ENCODE measurements around the gene ZNF592.
A peak's percentile ranks its signal among the peaks of the same experiment; 100 is the strongest.

Gene ZNF592, protein sequence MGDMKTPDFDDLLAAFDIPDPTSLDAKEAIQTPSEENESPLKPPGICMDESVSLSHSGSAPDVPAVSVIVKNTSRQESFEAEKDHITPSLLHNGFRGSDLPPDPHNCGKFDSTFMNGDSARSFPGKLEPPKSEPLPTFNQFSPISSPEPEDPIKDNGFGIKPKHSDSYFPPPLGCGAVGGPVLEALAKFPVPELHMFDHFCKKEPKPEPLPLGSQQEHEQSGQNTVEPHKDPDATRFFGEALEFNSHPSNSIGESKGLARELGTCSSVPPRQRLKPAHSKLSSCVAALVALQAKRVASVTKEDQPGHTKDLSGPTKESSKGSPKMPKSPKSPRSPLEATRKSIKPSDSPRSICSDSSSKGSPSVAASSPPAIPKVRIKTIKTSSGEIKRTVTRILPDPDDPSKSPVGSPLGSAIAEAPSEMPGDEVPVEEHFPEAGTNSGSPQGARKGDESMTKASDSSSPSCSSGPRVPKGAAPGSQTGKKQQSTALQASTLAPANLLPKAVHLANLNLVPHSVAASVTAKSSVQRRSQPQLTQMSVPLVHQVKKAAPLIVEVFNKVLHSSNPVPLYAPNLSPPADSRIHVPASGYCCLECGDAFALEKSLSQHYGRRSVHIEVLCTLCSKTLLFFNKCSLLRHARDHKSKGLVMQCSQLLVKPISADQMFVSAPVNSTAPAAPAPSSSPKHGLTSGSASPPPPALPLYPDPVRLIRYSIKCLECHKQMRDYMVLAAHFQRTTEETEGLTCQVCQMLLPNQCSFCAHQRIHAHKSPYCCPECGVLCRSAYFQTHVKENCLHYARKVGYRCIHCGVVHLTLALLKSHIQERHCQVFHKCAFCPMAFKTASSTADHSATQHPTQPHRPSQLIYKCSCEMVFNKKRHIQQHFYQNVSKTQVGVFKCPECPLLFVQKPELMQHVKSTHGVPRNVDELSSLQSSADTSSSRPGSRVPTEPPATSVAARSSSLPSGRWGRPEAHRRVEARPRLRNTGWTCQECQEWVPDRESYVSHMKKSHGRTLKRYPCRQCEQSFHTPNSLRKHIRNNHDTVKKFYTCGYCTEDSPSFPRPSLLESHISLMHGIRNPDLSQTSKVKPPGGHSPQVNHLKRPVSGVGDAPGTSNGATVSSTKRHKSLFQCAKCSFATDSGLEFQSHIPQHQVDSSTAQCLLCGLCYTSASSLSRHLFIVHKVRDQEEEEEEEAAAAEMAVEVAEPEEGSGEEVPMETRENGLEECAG (N-terminal part only)

DNA sequence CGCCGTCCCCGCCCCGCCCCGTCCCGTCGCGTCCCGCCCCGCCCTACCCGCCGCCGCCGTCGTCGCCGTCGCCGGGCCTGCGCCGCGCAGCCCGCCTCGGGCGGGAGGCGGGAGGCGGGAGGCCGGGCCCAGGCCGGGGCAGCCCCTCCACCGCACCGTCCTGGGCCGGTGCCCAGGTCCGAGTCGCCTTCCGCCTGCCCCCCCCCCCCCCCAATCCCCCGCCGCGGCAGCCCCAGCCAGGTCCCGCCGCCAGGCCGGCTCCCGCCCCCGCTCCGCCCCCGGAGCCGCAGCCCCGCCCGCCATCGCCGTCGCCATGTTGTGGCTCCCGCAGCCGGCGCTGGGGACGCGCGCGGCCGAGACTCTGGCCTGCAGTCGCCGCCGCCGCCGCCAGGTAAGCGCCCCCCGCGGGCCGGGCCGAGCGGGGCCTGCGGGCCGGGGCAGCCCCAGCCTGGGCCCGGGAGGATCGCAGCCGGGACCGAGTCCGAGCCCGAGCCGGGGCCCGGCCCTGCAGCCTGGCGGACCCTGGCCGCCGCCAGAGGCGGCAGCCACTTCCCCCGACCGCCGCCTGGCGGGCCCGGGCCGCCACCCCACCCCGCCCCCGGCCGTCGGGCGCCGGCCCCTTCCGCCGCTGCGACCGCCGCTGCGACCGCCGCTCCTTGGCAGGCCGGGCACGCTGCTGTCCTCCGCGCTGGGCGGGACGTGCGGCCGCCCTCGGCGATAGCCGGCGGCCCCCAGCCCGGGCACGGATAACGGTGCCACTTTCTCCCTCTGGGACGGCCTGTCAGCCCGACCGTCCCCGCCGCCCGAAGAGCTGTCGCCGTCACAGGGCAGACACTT, at the start of gene ZNF592:
Gene ZNF592, plus strand, starts transcription at position 319 of the 837 bp plus-strand sequence. CDS start 34,084 bp downstream, outside the sequence.
- peak; percentile 91 for DNase-seq (ENCODE audit: low spot score)

DNA sequence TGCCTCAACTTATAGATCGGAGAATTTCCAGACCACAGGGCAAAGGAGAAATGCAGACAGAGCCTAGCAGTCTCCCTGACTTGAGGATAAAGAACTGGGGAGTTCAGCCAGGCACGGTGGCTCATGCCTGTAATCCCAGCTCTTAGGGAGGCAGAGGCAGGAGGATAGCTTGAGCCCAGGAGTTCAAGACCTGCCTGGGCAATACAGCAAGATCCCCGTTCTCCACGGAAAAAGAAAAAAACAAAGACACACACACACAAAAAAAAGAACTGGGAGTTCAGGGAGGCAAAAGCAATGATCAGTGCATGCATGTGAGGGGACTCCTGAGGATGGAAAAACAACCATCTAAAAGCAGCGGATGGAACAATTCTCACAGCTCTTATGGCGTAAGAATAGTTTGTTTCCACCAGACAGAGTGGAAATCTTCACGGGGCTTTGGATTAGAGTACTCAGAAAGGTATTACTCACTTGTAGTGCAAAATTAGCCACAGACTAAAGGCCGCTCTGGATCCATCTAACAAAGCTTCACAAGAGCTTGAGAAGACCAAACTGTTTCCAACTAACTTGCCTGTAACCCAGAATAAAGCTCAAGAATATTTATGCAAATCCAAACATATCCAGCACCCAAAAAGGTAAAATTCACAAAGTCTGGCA, 48.7 kb upstream of the ZNF592 start:
- DNase-seq (ENCODE audit: low spot score), result no peak

DNA sequence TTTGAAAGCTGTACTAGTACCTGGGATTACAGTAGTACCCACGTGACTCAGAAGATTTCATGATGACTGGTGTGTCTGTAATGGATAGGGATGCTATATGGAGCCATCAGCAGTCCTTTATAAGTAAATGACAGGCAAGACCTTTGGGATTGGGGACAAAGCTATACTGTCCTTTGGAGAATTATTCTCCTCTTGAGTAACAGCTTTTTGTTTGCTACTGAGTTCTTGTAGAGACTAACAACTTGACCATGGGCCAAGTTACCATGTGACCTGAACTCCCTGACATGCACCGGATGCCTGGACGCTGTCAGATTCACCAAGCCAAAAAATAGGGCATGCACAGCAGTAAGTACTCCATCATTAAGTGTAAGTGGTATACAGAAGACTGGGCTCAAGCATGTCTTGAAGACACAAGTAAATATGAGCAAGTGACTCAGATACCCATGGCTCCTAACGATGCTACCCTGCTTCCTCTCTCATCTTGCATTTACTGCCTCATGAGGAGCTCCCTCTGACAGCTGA, 45.4 kb upstream of the ZNF592 start:
- DNase-seq (ENCODE audit: low spot score), result no peak

DNA sequence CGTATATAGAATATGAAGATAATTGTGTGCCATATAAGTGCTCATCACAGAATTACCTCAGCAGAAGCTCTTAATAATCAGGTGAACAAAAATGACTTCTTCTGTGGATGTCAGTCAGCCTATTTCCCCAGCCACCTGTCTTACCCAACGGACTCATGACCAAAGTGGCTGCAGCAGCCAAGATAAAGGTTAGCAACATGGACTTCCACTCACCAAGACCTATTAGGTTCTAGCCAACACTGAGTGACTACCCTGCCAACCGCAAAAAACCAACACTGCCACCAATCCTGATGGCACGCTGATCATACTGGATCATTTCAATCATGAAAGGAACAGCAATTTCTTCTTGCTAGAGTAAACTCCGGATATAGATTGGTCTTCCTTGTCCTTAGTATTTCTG, 44.6 kb upstream of the ZNF592 start:
- DNase-seq (ENCODE audit: low spot score), result no peak

DNA sequence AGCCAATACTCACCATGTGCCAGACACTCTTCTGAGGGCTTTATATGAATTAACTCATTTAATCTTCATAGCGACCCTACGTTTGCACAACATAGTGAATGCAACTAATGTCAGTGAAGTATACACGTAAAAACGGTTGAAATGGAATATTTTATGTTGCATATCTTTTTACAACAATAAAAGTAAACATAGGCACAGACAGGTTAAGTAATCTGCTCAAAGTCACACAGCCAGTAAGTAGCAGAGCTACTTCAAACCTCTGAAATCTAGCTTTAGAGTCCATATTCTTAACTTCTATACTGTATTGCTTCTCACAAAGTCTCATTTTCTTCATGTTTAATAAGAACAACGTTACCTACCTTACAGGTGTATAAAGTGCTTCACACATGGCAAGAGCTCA, 34.0 kb upstream of the ZNF592 start:
- no peak for DNase-seq (ENCODE audit: low spot score)

DNA sequence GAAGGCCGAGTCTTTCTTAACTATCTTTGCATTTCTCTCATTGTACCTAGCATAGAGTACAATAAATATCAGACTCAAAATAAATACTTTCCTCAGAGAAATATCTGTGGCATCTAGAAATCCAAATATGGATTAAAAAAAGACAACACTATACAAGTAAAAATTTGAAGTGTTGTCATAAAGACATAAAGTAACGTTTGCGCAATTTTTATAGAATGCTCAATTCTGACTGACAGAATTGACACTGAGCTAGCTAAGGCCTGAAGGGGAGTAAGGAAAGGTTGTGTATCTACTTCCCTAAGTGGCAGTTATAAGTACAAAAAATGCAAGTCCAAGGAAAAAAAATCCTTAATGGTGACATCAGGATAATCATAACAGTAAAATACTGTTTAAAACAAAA, 33.6 kb upstream of the ZNF592 start:
- no peak for DNase-seq (ENCODE audit: low spot score)

DNA sequence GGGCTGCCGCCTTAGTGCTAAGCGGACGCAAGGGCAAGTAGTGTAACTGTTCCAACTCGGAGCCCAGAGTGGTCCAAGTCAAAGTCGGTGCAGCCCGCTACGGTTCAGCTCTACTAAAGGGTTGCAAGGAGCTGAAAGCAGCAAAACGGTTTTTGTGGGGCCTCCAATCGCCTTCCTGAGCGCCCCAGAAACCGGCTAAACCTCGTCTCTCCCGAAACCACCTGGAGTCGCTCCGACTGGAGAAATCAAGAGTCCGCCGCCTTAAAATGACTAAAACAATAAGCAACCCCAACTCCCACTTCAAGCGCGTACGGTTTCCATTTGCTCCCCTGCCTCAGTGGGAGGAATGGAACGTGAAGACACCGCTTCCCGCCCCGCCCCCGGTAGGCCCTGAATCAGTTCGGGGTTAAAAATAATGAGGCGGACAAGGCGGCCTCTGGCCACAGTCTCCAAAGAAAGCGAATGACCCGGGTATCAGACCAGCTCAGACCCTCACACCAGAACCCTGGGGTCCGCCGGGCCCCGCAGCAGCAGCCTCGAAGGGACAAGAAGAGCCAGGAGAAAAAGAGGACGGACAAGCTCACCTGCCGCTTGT, 32.9 kb upstream of the ZNF592 start:
- peak; percentile 39 for DNase-seq (ENCODE audit: low spot score)

DNA sequence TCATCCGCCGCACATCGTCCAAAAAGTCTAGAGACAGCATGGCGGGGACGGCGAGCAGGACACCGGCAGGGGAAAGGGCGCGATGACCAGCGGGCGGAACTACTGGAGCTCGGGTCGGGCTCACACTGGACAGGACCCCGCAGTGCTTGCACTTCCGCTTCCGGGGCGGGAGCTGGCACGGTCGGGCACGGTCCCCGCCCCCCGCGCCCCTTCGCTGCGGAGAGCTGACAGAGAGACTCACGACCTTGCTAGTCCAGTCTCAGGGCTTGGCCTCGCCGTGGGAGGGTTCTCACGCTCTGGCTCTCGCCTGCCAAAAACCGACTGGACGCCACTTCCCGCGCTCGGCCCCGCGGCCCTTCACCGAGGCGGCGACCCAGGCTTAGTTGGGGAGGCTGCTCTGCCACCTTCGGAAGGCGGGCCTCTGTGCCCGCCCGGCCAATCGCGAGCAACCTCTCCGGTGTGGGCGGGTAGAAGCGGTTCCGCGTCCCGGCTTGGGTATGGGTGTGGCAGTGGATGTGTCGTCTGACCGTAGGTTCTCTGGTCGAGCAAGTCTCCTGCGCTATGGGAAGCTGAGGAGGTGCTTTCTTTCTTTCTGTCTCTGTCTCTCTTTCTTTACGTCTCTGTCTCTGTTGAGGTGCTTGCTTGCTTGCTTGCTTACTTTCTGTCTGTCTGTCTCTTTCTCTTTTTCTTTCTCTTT, 32.2 kb upstream of the ZNF592 start, which contains the start of gene SEC11A:
Gene SEC11A, minus strand, starts transcription at position 104 of the 697 bp plus-strand sequence. Its CDS starts 64 bp downstream, at position 40.
- DNase-seq (ENCODE audit: low spot score), result peak; percentile 95

DNA sequence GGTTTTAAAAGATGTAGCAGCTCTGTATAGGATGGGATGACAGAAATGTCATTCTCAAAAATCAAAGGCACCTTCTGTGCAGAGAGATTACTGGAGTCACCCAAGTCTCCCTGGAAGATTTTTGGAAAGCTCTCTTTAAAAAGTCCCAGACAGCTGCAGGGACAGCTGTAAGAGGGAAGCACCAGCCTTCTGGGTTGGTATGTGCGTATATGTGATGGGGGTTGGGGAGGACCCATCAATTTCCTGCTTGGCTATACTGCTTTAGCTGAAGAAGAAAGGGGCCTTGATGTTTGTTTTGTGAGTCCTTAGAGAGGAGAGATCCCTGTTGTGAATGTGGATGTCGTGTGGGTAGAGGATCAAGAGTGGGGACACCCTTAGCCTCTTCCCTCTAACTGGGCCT, 27.0 kb upstream of the ZNF592 start:
- DNase-seq (ENCODE audit: low spot score), result no peak

DNA sequence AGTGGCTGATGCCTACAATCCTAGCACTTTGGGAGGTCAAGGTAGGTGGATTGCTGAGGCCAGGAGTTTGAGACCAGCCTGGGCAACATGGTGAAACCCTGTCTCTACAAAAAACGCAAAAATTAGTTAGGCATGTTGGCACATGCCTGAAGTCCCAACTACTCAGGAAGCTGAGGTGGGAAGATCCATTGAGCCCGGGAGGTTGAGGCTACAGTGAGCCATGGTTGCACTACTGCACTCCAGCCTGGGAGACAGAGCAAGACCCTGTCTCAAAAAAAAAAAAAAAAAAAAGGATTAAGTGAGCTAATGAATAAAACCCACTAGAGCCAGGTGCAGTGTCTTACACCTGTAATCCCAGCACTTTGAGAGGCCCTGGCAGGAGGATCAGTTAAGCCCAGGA, 25.8 kb upstream of the ZNF592 start:
- DNase-seq (ENCODE audit: low spot score), result no peak

DNA sequence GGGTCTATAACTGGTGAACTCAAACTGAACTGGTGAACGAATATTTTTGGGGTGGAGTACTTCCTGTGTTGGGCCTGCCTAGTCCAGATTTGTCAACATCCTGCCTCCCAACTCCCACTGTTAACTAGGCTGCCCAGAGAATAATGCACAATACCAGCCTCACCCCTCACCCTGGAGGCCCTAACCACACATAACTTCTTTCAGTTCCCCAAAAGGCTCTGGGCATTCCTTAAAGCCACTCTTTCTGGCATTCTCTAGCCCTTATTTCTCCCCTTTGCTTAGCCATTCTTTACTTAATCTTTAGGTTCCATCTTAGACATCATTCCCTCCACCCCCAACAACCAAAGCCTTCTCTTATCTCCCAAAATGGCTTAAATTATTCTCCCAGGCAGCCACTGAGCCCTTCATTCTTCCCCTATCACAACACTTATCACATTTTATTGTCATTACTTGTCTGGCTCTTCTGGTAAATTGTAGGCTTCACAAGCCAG, 23.3 kb upstream of the ZNF592 start:
- DNase-seq (ENCODE audit: low spot score), result no peak

DNA sequence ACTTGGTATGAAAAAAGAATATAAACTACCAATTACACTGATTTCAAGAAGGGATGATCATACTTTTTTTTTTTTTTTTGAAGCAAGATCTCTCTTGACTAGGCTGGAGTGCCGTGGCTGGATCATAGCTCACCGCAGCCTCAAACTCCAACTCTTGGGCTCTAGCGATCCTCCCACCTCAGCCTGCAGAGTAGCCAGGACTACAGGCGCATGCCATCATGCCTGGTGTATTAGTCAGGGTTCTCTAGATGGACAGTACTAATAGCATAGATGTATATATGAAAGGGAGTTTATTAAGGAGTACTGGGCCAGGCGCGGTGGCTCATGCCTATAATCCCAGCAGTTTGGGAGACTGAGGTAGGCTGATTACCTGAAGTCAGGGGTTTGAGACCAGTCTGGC, 21.0 kb upstream of the ZNF592 start:
- no peak for DNase-seq (ENCODE audit: low spot score)

DNA sequence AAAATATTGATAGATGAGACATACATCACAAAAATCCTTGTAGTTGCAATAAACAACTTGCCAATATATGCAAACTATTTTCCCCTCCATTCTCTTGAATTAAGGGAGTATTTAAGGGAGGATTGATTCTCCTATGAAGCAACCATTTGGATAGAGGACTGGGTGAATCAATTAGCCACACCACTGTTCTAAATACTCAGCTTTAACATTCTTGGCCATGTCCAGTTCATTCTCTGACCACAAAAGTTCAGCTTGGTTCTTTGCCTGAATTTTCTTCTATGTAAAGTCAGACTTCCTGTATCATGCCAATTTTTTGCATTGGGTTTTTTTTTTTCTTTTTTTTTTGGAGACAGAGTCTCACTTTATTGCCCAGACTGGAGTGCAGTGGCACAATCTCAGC, 16.6 kb upstream of the ZNF592 start:
- DNase-seq (ENCODE audit: low spot score), result no peak

DNA sequence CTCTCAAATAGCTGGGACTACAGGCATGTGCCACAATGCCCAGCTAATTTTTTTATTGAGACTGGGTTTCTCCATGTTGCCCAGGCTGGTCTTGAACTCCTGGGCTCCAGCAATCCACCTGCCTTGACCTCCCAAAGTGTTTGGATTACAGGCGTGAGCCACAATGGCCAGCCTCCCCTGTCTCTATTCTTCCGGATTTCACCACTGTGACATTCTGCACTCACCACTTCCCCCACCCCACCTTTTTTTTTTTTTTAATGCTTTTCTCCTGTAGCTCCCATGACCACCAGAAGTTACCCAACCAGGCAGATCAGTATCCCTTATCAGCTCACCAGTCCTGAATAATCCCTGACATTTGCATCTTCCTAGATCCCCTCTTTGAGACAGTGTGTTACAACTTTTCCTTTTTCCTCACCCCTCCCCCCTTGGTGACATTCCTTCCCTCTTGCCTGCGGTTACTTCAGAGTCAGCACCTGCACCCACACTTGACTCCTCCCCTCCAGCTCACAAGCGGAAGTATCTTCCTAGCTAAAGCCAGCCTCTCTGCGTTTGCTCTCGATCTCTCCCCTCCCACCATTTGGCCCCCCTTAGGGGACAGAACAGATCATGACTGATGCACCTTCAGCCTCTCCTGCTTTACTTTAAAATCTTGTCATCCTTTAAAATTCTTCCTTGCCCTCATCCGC, 13.5 kb upstream of the ZNF592 start:
- DNase-seq (ENCODE audit: low spot score), result peak; percentile 89

DNA sequence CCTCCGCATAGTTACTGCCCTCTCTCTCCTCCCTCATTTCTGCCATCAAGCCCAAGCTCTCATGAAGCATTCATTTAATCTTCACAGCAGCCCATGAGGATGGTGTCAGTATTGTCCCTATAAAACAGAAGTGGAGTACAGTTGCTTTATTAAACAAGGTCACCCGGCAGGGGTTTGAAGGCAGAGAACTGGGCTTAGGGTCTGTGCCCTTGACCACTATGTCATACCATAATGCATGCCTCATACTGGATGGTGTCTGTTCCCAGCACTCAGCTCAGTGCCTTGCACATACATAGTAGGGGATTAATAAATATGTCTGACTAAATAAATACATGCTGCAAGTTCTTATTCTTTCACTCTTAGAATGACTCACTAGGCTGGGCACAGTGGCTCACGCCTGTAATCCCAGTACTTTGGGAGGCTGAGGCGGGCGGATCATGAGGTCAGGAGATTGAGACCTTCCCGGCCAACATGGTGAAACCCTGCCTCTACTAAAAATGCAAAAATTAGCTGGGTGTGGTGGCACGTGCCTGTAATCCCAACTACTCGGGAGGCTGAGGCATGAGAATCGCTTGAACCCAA, 12.8 kb upstream of the ZNF592 start:
- DNase-seq (ENCODE audit: low spot score), result peak; percentile 24

DNA sequence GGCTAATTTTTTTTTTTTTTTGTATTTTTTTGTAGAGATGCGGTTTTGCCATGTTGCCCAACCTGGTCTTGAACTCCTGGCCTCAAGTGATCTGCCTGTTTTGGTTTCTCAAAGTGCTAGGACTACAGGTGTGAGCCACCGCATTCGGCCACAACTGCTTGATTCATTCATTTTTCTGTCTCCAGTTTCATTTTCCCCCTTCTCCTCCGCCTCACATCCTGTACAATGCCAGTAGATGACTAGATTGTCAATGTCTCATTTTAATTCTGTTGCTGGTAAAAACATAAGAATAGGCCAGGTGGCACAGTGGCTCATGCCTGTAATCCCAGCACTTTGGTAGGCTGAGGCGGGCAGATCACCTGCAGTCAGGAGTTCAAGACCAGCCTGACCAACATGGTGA, 12.0 kb upstream of the ZNF592 start:
- no peak for DNase-seq (ENCODE audit: low spot score)

DNA sequence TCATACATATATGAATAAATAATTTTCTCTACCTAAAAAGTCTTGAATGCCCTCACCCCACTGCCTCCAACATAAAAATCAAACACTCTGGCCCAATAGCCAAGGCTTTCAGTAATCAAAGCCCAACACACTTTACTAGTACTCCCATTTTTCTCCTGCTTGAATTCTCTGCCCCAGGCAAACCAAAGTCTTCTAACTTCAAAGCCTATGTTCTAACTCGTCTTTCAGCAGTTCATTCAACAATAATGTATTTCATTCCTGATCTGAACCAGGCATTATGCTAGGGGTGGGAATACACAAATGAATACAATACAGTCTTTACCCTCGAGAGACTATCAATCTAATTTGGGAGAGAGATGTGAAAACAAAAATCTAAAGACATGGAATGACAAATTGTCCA, 11.4 kb upstream of the ZNF592 start:
- no peak for DNase-seq (ENCODE audit: low spot score)

DNA sequence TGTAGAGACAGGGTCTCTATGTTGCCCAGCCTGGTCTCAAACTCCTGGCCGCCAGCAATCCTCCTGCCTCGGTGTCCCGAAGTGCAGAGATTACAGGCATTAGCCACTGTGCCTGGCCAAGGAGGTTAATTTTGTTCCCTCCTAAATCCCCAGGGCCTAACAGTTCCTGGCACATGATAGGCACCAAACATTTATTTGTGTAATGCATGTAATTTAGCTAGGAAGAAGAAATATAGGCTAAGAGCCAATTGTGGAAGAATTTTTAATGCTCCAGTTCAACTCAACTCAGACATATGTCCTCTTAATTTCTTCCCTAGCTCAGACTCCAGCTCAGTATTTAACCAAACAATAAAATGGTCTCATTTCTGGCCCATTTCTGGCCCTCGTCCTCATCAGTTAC, 7.7 kb upstream of the ZNF592 start:
- no peak for DNase-seq (ENCODE audit: low spot score)
